Subcutaneous adipose tissue (tissue), 4 donors: ENCODE measurements around the gene FBLN2. TPM values are rescaled to one million over a fixed set of nuclear protein-coding genes. Genes with fewer than 3 reads are reported as not detected.

Experiments
- CTCF ChIP-seq: fragments of 450-650 bp; IDR thresholded peaks from one replicate; pipeline ENCODE4 v1.5.1; 2016; ENCODE audit warnings: low read depth, mild to moderate bottlenecking, control low read depth, antibody characterized with exemption, moderate library complexity
- total RNA-seq, 4 donors: library from RNA; depleted of rRNA; stranded (reverse); fragments of >200 nt; gene quantifications; one replicate each; pipeline ENCODE4 v1.1.0, GENCODE V29; 2016

Gene FBLN2
- total RNA-seq, 4 donors from 2014 or later, result 215 to 456 (median 410) TPM

- no peak for TF ChIP-seq CTCF
These were observed 4.8 kb downstream of the FBLN2 start for GRCh38 chr3:13553686-13554085.

- TF ChIP-seq CTCF, result no peak
These were observed 6.8 kb downstream of the FBLN2 start for GRCh38 chr3:13555753-13556152.

GRCh38 chr3:13556207-13556606 is 7.3 kb downstream of the FBLN2 start:
- no peak for TF ChIP-seq CTCF

GRCh38 chr3:13556917-13557316 is 8.0 kb downstream of the FBLN2 start:
- TF ChIP-seq CTCF, result no peak

- no peak for TF ChIP-seq CTCF
These were observed 8.5 kb downstream of the FBLN2 start for GRCh38 chr3:13557417-13557816.

- TF ChIP-seq CTCF, result no peak
These were observed 9.0 kb downstream of the FBLN2 start for GRCh38 chr3:13557926-13558325.

- TF ChIP-seq CTCF, result no peak
These were observed 9.7 kb downstream of the FBLN2 start for GRCh38 chr3:13558651-13559050.
